Osteocyte (in vitro differentiated cells): ENCODE data around the gene STXBP6. TPM values are rescaled to one million over a fixed set of nuclear protein-coding genes. Genes with fewer than 3 reads are reported as not detected.

Experiments used
- DNase-seq: peaks from one replicate; pipeline ENCODE4 v3.0.0; 2021; ENCODE audit warnings: mixed read lengths; ENCODE audit not compliant: unreplicated experiment; ENCODE audit errors: extremely low spot score
- H3K27ac Mint-ChIP-seq: one replicate; pipeline ENCODE4 v1.8.0; 2021; ENCODE audit warnings: mild to moderate bottlenecking, mixed read lengths; ENCODE audit not compliant: unreplicated experiment
- H3K27me3 Mint-ChIP-seq: one replicate; pipeline ENCODE4 v1.8.0; 2021; ENCODE audit warnings: mixed read lengths; ENCODE audit not compliant: unreplicated experiment
- H3K36me3 Mint-ChIP-seq: one replicate; pipeline ENCODE4 v1.8.0; 2021; ENCODE audit warnings: mixed read lengths; ENCODE audit not compliant: unreplicated experiment
- H3K4me1 Mint-ChIP-seq: one replicate; pipeline ENCODE4 v1.8.0; 2021; ENCODE audit warnings: mixed read lengths; ENCODE audit not compliant: unreplicated experiment
- H3K4me3 Mint-ChIP-seq: one replicate; pipeline ENCODE4 v1.8.0; 2021; ENCODE audit warnings: mild to moderate bottlenecking, moderate library complexity, mixed read lengths; ENCODE audit not compliant: unreplicated experiment
- H3K9me3 Mint-ChIP-seq: one replicate; pipeline ENCODE4 v1.8.0; 2021; ENCODE audit warnings: mixed read lengths; ENCODE audit not compliant: unreplicated experiment
- CTCF ChIP-seq: fragments of 200-600 bp; sonication (generic); IDR thresholded peaks from 2 replicates; pipeline ENCODE4 v1.5.0; 2021; ENCODE audit warnings: antibody characterized with exemption, mild to moderate bottlenecking, moderate library complexity
- total RNA-seq: library from RNA; stranded (reverse); gene quantifications from 2 replicates; pipeline ENCODE4 v1.2.1, GENCODE V29; 2021

STXBP6 gene
- total RNA-seq, 1 donor from 2014 or later: 6.4 TPM

DNA sequence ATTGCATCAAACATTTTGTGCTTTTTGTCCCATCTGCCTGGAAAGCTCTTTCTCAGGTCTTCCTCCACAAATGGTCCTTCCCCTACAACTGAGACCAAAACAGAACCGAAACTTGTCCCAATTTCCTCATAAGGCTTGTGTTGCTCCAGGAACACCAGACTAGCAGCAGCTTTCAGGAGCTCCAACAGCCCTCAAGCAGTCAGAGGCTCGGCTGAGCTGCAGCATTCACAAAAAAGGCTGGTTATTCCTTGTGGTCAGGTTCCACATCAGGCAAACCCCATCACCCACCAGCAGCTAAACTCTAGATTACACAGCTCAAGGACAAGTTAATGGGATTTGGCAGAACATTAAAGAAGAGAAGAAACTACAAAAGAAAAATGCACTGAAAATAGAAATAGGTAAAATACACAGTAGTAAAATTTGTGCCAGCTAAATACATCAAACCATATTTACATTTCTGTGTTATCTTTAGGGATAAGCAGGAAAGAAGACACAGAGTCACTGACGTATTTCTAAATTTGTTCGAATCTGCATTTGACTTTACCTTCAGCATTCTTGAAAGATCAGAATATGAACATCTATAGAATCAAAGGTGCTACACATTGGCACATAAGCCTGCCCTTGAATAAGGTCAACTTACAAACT is 141.2 kb downstream of the STXBP6 start:
- H3K36me3 Mint-ChIP-seq: no peaks in the 10 kb centered on the region

GRCh38 chr14:24904533-24904932 is 145.4 kb downstream of the STXBP6 start:
- TF ChIP-seq CTCF: no peak
- Mint-ChIP-seq H3K36me3 (no peaks in the 10 kb centered on the region), H3K4me1 (peaks cover 46% of the 10 kb centered on the region), H3K27ac (no peak overlapping the region), H3K27me3 (no peaks in the 10 kb centered on the region), H3K9me3 (no peaks in the 10 kb centered on the region), H3K4me3 (no peak overlapping the region)
- no peak for DNase-seq

More for the DNA sequence above, 141.2 kb downstream of the STXBP6 start:
- Mint-ChIP-seq H3K27me3 (no peaks in the 10 kb centered on the region), H3K9me3 (no peaks in the 10 kb centered on the region), H3K4me3 (no peak overlapping the region), H3K4me1 (peaks cover 26% of the 10 kb centered on the region), H3K27ac (no peak overlapping the region)
- no peak for TF ChIP-seq CTCF
- no peak for DNase-seq

DNA sequence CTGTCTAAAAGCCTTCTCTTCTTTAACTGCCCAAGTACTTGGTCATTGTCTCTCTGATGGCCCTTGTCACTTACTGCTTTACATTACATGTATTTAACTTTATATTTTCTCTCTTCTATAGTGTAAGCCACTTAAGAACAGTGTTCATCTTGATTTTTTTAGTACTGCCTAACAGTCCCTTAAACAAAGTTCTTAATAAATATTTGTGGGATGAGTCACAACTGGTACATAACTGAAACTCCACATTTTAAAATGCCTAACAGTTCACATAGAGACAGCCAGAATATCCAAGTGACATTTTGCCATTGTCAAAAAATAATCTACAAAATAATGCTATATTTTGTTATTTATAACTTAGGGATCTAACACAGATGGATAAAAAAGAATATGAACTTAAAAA is 146.6 kb downstream of the STXBP6 start:
- H3K4me1 Mint-ChIP-seq: peaks cover 57% of the 10 kb centered on the region
- H3K27ac Mint-ChIP-seq: peak overlapping the region; percentile 86
- H3K36me3 Mint-ChIP-seq: no peaks in the 10 kb centered on the region
- H3K4me3 Mint-ChIP-seq: no peak overlapping the region
- H3K9me3 Mint-ChIP-seq: no peaks in the 10 kb centered on the region
- TF ChIP-seq CTCF: no peak
- DNase-seq: no peak
- H3K27me3 Mint-ChIP-seq: no peaks in the 10 kb centered on the region

GRCh38 chr14:24900269-24901100 is 149.5 kb downstream of the STXBP6 start:
- DNase-seq: no peak
- no peaks in the 10 kb centered on the region for H3K27me3 Mint-ChIP-seq
- peak overlapping the region; percentile 42 for H3K4me3 Mint-ChIP-seq
- H3K4me1 Mint-ChIP-seq: peaks cover 58% of the 10 kb centered on the region
- H3K9me3 Mint-ChIP-seq: no peaks in the 10 kb centered on the region
- peak overlapping the region; percentile 88 for H3K27ac Mint-ChIP-seq
- TF ChIP-seq CTCF: peak; percentile 12
- no peaks in the 10 kb centered on the region for H3K36me3 Mint-ChIP-seq

DNA sequence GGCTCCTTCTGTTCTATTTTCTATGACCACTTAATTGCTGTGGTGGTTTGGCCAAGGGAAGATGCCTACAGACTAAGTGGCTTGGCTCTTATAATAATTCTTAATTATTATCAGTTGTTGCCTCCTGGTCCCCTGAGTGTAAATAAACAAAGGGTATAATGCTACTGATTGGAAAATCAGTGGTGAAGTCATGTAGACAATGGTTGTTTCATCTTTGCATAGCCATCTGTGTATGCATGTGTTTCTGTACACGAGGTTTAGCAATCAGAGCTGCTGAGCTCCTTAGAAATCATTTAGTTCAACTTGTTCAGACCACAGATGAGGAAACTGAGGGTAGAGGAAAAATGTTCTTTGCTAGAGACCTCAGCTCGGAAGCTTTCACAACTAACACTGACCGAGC is 152.2 kb downstream of the STXBP6 start:
- TF ChIP-seq CTCF: no peak

More for the DNA sequence above, 152.2 kb downstream of the STXBP6 start:
- peaks cover 56% of the 10 kb centered on the region for H3K4me1 Mint-ChIP-seq
- no peaks in the 10 kb centered on the region for H3K9me3 Mint-ChIP-seq
- no peaks in the 10 kb centered on the region for H3K27me3 Mint-ChIP-seq
- H3K27ac Mint-ChIP-seq: no peak overlapping the region
- H3K36me3 Mint-ChIP-seq: no peaks in the 10 kb centered on the region
- H3K4me3 Mint-ChIP-seq: no peak overlapping the region
- no peak for DNase-seq
